SHP77 (cell line): ENCODE data around the gene TMEM62.
"Not testable (repeated sequence)": the region's sequence is repeated elsewhere in the genome, so short reads cannot be mapped to it uniquely, and the experiment has no call there.

Experiments used
- DNase-seq, 2 experiments: peaks; one replicate each; lab custom pipeline; 2025; lab: John Stamatoyannopoulos, UW

TMEM62 gene

GRCh38 chr15:43177147-43177546, 43.8 kb downstream of the TMEM62 start:
- not testable (repeated sequence) for DNase-seq

GRCh38 chr15:43183270-43183669, 49.9 kb downstream of the TMEM62 start:
- no peak for DNase-seq

GRCh38 chr15:43184407-43185124, 51.2 kb downstream of the TMEM62 start:
- DNase-seq: no peak

- DNase-seq: peak; percentile 89 to 93
Measured at GRCh38 chr15:43185157-43186002, 52.0 kb downstream of the TMEM62 start, which contains the start of gene CCNDBP1. CCNDBP1 (plus strand) TSS chr15:43185403; CDS start chr15:43185499, 96 bp downstream.

GRCh38 chr15:43186003-43186353, 52.6 kb downstream of the TMEM62 start:
- no peak for DNase-seq

- DNase-seq: peak; percentile 25 to 64
Measured at GRCh38 chr15:43187544-43188155, 54.3 kb downstream of the TMEM62 start.

GRCh38 chr15:43189296-43189695, 55.9 kb downstream of the TMEM62 start:
- no peak for DNase-seq

GRCh38 chr15:43190178-43190577, 56.8 kb downstream of the TMEM62 start:
- DNase-seq: no peak

GRCh38 chr15:43193710-43194109, 60.3 kb downstream of the TMEM62 start:
- no peak for DNase-seq

- DNase-seq: no peak
Measured at GRCh38 chr15:43194795-43195194, 61.4 kb downstream of the TMEM62 start.

- DNase-seq: no peak
Measured at GRCh38 chr15:43196760-43197548, 63.6 kb downstream of the TMEM62 start.

GRCh38 chr15:43197773-43198172, 64.4 kb downstream of the TMEM62 start:
- not testable (repeated sequence) for DNase-seq

GRCh38 chr15:43198556-43198955, 65.2 kb downstream of the TMEM62 start:
- DNase-seq: not testable (repeated sequence)

GRCh38 chr15:43198992-43199391, 65.6 kb downstream of the TMEM62 start:
- no peak for DNase-seq

GRCh38 chr15:43199945-43200488, 66.6 kb downstream of the TMEM62 start:
- DNase-seq: no peak

GRCh38 chr15:43204016-43204901, 70.9 kb downstream of the TMEM62 start:
- peak in 1 of 2 experiments; percentile 41 for DNase-seq

GRCh38 chr15:43206054-43206453, 72.7 kb downstream of the TMEM62 start:
- no peak for DNase-seq

- no peak for DNase-seq
Measured at GRCh38 chr15:43207024-43207423, 73.6 kb downstream of the TMEM62 start.

- DNase-seq: no peak
Measured at GRCh38 chr15:43208052-43209002, 74.9 kb downstream of the TMEM62 start.
